ENCODE data around the gene NFASC. TPM values are rescaled to one million over a fixed set of nuclear protein-coding genes. Genes with fewer than 3 reads are reported as not detected.

NFASC gene
- total RNA-seq, 4 donors from 2014 or later = 7.9 to 68.7 (median 32.7) TPM

DNA sequence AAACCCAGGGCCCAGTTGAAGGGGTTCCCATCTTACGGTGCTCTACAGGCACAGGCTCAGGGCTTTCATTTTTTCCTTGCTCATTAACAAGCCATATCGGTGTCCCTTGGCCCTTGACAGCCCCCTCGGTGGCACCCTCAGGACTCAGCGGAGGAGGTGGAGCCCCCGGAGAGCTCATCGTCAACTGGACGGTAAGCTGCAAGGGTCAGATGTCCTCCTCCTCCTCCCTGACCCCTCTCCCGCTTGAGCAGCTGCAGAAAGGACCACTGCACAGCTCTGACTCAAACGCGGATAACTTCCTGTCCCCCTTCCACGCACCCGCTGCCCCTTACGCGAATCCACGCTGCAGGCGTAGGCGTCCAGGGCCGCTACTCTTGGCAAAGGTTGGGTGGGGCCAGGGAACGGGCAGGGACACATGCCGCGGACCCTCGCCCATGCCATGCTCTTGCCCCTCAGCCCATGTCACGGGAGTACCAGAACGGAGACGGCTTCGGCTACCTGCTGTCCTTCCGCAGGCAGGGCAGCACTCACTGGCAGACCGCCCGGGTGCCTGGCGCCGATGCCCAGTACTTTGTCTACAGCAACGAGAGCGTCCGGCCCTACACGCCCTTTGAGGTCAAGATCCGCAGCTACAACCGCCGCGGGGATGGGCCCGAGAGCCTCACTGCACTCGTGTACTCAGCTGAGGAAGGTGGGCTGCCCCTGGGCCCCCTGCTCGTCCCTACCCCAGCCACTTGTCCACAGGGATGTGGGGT is 198.9 kb downstream of the NFASC start:
- no peak for TF ChIP-seq POLR2A (IDR thresholded peaks at IDR 0.05)
- TF ChIP-seq, protein P1, sequence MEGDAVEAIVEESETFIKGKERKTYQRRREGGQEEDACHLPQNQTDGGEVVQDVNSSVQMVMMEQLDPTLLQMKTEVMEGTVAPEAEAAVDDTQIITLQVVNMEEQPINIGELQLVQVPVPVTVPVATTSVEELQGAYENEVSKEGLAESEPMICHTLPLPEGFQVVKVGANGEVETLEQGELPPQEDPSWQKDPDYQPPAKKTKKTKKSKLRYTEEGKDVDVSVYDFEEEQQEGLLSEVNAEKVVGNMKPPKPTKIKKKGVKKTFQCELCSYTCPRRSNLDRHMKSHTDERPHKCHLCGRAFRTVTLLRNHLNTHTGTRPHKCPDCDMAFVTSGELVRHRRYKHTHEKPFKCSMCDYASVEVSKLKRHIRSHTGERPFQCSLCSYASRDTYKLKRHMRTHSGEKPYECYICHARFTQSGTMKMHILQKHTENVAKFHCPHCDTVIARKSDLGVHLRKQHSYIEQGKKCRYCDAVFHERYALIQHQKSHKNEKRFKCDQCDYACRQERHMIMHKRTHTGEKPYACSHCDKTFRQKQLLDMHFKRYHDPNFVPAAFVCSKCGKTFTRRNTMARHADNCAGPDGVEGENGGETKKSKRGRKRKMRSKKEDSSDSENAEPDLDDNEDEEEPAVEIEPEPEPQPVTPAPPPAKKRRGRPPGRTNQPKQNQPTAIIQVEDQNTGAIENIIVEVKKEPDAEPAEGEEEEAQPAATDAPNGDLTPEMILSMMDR (IDR thresholded peaks at IDR 0.05) = no peak
- no peaks in the 10 kb centered on the region for H3K27me3 ChIP-seq
- peak in 1 of 2 donors; percentile 7 for DNase-seq
- intact Hi-C loops (cut with DNase I; ENCODE audit: low total_unique reads) = no loop called here
- no peaks in the 10 kb centered on the region for H3K36me3 ChIP-seq
- H3K27ac ChIP-seq = no peak overlapping the region
- H3K4me1 ChIP-seq = no peaks in the 10 kb centered on the region
- H3K4me3 ChIP-seq = no peak overlapping the region
- H3K9me3 ChIP-seq = no peaks in the 10 kb centered on the region

DNA sequence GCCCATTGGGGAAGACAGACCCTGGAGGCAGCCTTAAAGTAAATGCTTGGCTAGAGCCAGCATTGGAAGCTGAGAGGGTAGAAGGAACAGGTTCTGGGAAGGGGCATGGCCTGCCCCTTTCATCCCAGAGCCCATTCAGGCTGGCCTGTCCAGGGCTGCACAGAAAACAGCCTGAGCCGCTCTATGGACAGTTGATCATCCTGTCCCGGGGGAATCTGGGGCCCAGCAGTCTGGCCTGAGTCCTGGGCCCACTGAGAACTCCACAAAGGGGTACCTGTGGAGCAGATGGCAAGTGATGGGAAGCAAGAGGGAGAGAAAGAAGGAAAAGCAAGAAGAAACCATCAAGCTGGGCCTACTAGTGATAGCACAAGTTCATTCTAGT is 200.4 kb downstream of the NFASC start:
- intact Hi-C loops (cut with DNase I; ENCODE audit: low total_unique reads) = no loop called here
- Histone ChIP-seq H3K36me3 (no peaks in the 10 kb centered on the region), H3K9me3 (no peaks in the 10 kb centered on the region), H3K4me3 (no peak overlapping the region), H3K27ac (no peak overlapping the region), H3K4me1 (no peaks in the 10 kb centered on the region), H3K27me3 (no peaks in the 10 kb centered on the region)
- no peak for DNase-seq
- TF ChIP-seq, protein P1 (IDR thresholded peaks at IDR 0.05) = no peak
- no peak for TF ChIP-seq POLR2A (IDR thresholded peaks at IDR 0.05)

DNA sequence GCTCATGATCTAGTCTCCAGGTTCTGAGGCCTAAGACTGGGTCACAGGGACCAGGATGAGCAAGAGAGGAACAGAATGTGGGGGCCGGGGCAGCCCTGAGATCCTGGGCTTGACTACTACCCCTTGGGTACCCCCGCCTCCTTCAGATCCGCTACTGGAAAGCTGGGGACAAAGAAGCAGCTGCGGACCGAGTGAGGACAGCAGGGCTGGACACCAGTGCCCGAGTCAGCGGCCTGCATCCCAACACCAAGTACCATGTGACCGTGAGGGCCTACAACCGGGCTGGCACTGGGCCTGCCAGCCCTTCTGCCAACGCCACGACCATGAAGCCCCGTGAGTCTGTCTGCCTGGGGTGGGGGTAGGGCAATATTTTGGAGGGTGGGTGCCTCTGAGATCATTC is 201.1 kb downstream of the NFASC start:
- intact Hi-C loops (cut with DNase I; ENCODE audit: low total_unique reads) = no loop called here

DNA sequence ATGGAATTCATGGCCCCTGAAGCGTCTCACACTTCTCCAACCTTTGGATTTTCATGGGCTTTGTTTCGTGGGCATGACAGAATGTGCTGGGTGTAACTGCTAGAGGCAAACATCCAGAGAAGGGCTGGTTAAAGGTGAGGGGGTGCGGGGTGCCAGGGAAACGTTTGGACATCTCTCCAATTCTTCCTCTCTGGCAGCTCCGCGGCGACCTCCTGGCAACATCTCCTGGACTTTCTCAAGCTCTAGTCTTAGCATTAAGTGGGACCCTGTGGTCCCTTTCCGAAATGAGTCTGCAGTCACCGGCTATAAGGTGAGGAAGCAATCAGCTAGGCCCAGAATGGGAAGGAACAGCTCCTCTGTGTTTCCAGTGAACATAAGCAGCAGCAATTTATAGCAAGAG is 201.6 kb downstream of the NFASC start:
- TF ChIP-seq POLR2A (IDR thresholded peaks at IDR 0.05) = no peak
- TF ChIP-seq, protein P1 (IDR thresholded peaks at IDR 0.05) = no peak
- Histone ChIP-seq H3K4me1 (no peaks in the 10 kb centered on the region), H3K4me3 (no peak overlapping the region), H3K27me3 (no peaks in the 10 kb centered on the region), H3K36me3 (no peaks in the 10 kb centered on the region), H3K9me3 (no peaks in the 10 kb centered on the region), H3K27ac (no peak overlapping the region)
- intact Hi-C loops (cut with DNase I; ENCODE audit: low total_unique reads) = no loop called here
- no peak for DNase-seq

More for the DNA sequence above, 201.1 kb downstream of the NFASC start:
- H3K9me3 ChIP-seq = no peaks in the 10 kb centered on the region
- TF ChIP-seq, protein P1 (IDR thresholded peaks at IDR 0.05) = no peak
- no peak for TF ChIP-seq POLR2A (IDR thresholded peaks at IDR 0.05)
- no peak overlapping the region for H3K4me3 ChIP-seq
- no peaks in the 10 kb centered on the region for H3K27me3 ChIP-seq
- no peaks in the 10 kb centered on the region for H3K4me1 ChIP-seq
- DNase-seq = no peak
- no peak overlapping the region for H3K27ac ChIP-seq
- H3K36me3 ChIP-seq = no peaks in the 10 kb centered on the region

Other genes starting within 250 kb of the NFASC start
- 1 to 10 TPM; 1.3 to 5.5 (median 3.9) TPM for gene LRRN2, start 185.1 kb upstream of the NFASC start, total RNA-seq
- 1 to 10 TPM in 1 of 4 donors, not detected in 3; 3.0 TPM for gene CNTN2, start 172.3 kb downstream of the NFASC start, total RNA-seq
- 1 to 10 TPM in 2 of 4 donors, under 1 TPM in 1, not detected in 1; 0.26 to 3.3 (median 1.7) TPM for gene TMEM81, start 213.6 kb downstream of the NFASC start, total RNA-seq